Nucleus accumbens (tissue), 56 donors: ENCODE data around the gene CNNM2.
"Not testable (repeated sequence)": the region's sequence is repeated elsewhere in the genome, so short reads cannot be mapped to it uniquely, and the experiment has no call there.

Experiments
- DNase-seq, 56 donors: peaks; one replicate each; lab custom pipeline; 2025; lab: John Stamatoyannopoulos, UW

CNNM2 gene

GRCh38 chr10:102963756-102964025, 45.6 kb downstream of the CNNM2 start:
- no peak for DNase-seq

GRCh38 chr10:102964064-102964463, 46.0 kb downstream of the CNNM2 start:
- not testable (repeated sequence) for DNase-seq

- DNase-seq, result no peak
Measured at GRCh38 chr10:102964713-102965112, 46.6 kb downstream of the CNNM2 start.

- no peak for DNase-seq
Measured at GRCh38 chr10:102965311-102965851, 47.3 kb downstream of the CNNM2 start.

- DNase-seq, result no peak
Measured at GRCh38 chr10:102967123-102967522, 49.0 kb downstream of the CNNM2 start.

GRCh38 chr10:102970562-102971340, 52.7 kb downstream of the CNNM2 start:
- DNase-seq, result no peak

GRCh38 chr10:102975483-102976379, 57.6 kb downstream of the CNNM2 start:
- DNase-seq, result no peak

- DNase-seq, result peak in 2 of 56 donors; percentile 8 to 15
Measured at GRCh38 chr10:102976380-102976726, 58.3 kb downstream of the CNNM2 start.

- DNase-seq, result no peak
Measured at GRCh38 chr10:102982296-102982695, 64.2 kb downstream of the CNNM2 start.

- DNase-seq, result no peak
Measured at GRCh38 chr10:102984086-102984485, 66.0 kb downstream of the CNNM2 start.

GRCh38 chr10:102985811-102986210, 67.7 kb downstream of the CNNM2 start:
- DNase-seq, result no peak

GRCh38 chr10:102988404-102989314, 70.6 kb downstream of the CNNM2 start:
- no peak for DNase-seq

- DNase-seq, result no peak
Measured at GRCh38 chr10:102994531-102995295, 76.6 kb downstream of the CNNM2 start.

GRCh38 chr10:102996876-102997275, 78.8 kb downstream of the CNNM2 start:
- no peak for DNase-seq

- no peak for DNase-seq
Measured at GRCh38 chr10:102997998-102998397, 79.9 kb downstream of the CNNM2 start.

- DNase-seq, result no peak
Measured at GRCh38 chr10:102998399-102998907, 80.4 kb downstream of the CNNM2 start.

GRCh38 chr10:103000050-103000449, 82.0 kb downstream of the CNNM2 start:
- not testable (repeated sequence) for DNase-seq

GRCh38 chr10:103007017-103007416, 88.9 kb downstream of the CNNM2 start:
- DNase-seq, result no peak

- DNase-seq, result no peak
Measured at GRCh38 chr10:103013416-103013815, 95.3 kb downstream of the CNNM2 start.

GRCh38 chr10:103019425-103019824, 101.3 kb downstream of the CNNM2 start:
- DNase-seq, result peak in 1 of 56 donors; percentile 18
